Motor neuron (in vitro differentiated cells): ENCODE results near the gene VANGL1. TPM values are rescaled to one million over a fixed set of nuclear protein-coding genes. Genes with fewer than 3 reads are reported as not detected.

Experiments
- ATAC-seq, 8 experiments: fragments of 200-7000 bp; cut with Tn5 transposase; replicated peaks in 6 of 8; 2 replicates each; pipeline ENCODE4 v1.8.0; 2021; ENCODE audit warnings: mild to moderate bottlenecking in 8 of 8, moderate library complexity in 8 of 8
- H3K27ac ChIP-seq, 2 donors: fragments of 250-450 bp; sonication (Bioruptor Pico); 2 replicates each; pipeline ENCODE4 v1.9.0; 2021; ENCODE audit warnings: antibody characterized with exemption in 2 of 2, mild to moderate bottlenecking in 2 of 2, moderate library complexity in 1 of 2
- H3K4me1 ChIP-seq, 2 donors: fragments of 250-450 bp; sonication (Bioruptor Pico); replicated peaks in 1 of 2; 2 replicates each; pipeline ENCODE4 v1.6.1; 2021; ENCODE audit warnings: antibody characterized with exemption in 2 of 2, mild to moderate bottlenecking in 2 of 2, moderate library complexity in 1 of 2
- H3K4me3 ChIP-seq, 5 donors: fragments of 250-450 bp; sonication (Bioruptor Pico); 2 replicates each; pipeline ENCODE4 v1.9.0; 2021; ENCODE audit warnings: antibody characterized with exemption in 5 of 5, mild to moderate bottlenecking in 5 of 5, moderate library complexity in 4 of 5
- WGBS, 10 experiments: fragments of 450-650 bp; shearing (Covaris generic); methylation state at CpG; one replicate each; pipeline ENCODE4 v1.0.0; 2022; 5-methylcytosine and 5-hydroxymethylcytosine counted together
- in situ Hi-C, 9 experiments: fragments of 400-800 bp; cut with MboI; loops; one replicate each; pipeline ENCODE4 v1.15.0; 2021; ENCODE audit warnings: low sequenced_read_pairs in 9 of 9, low pct_unique_long_range_greater_than_20kb in 2 of 9; ENCODE audit not compliant: unreplicated experiment in 9 of 9
- total RNA-seq, 8 experiments: library from RNA; unstranded; fragments of 300-600 nt; gene quantifications; 2 replicates each; pipeline versions ENCODE4 v1.2.3 to v1.2.4, GENCODE V29; 2022

Gene VANGL1
- 10 to 100 TPM in 1 of 8 experiments, 1 to 10 TPM in 6, under 1 TPM in 1; 0.95 to 12.2 (median 3.7) TPM for total RNA-seq

GRCh38 chr1:115641762-115642167 lies at the start of gene VANGL1:
VANGL1 (plus strand) TSS chr1:115641970; CDS start chr1:115651414, 9,444 bp downstream.
- Histone ChIP-seq H3K4me3 (peak within 1 kb of the TSS; percentile 47 to 77 (median 61)), H3K27ac (peak within 1 kb of the TSS in 1 of 2 donors; percentile 14), H3K4me1 (peaks cover 0 to 5% of the 10 kb centered on the region in 2 donors)
- 1% methylated on average over 15 of the region's 61 CpGs; no CpG with 5 or more reads in 9 of the 10 experiments for WGBS, 10 experiments
- in situ Hi-C loops = no loop called here
- ATAC-seq = peak; percentile 46 to 88 (median 63)

GRCh38 chr1:115592264-115592663 lies 49.5 kb upstream of the VANGL1 start:
- H3K4me3 ChIP-seq = no peak overlapping the region
- H3K4me1 ChIP-seq = peaks cover 6 to 7% of the 10 kb centered on the region in 2 donors
- in situ Hi-C loops = loop anchor here in 8 of 9 experiments (10.0 to 25.0 kb wide), 5 partner anchors 305 to 605 kb away; no protein-coding TSS in a partner anchor
- ATAC-seq = no peak
- H3K27ac ChIP-seq = no peak overlapping the region
- 60 to 100% (median 100%) methylated on average over 1 of the region's 1 CpG; no CpG with 5 or more reads in 3 of the 10 experiments for WGBS, 10 experiments

DNA sequence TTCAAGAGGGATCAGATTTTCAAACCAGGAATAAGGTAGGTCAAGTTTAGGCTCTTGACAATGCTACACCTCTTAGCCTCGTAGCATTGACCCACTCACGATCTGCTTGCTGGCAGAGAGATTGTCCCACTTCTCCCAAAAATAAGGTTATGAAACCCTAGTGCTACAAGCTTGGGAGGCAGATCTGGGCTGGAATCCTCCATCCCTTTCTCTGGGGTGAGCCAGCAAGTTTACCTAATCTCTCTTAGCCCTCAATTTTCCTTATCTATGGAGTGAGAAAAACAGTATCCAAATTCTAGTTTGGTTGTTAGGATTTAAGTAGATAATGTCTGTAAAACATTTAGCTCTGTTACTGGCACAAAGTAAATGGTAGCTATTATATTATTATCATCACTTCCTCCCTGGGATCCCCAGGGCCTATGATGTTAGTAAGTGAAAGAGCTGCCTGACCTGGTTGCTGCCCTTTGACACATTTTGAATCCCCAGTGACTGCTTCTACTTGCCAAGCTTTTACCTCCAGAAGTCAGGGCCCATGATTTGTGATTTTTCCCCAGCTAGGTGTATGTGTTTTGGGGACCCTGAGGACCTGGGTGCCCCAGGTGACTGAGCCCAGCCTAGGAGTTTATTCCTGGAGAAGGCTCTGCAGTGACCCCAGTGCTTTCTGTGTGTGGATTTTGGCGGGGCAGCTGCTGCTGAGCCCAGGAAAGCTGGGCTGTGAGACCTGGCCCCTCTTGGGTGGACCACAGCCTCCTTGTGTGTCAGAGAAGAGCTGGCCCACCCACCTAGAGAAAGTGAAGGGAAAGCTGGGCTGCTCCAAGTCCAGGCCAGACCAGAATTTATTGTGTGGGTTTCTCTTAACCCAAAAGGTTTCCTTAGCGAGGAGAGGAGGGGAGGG lies 48.2 kb upstream of the VANGL1 start:
- in situ Hi-C loops = loop anchor here in 8 of 9 experiments (10.0 to 25.0 kb wide), 5 partner anchors 306 to 606 kb away; no protein-coding TSS in a partner anchor

GRCh38 chr1:115594600-115594999 lies 47.2 kb upstream of the VANGL1 start:
- Histone ChIP-seq H3K27ac (no peak overlapping the region), H3K4me1 (peaks cover 6 to 7% of the 10 kb centered on the region in 2 donors), H3K4me3 (no peak overlapping the region)
- in situ Hi-C loops = loop anchor here in 8 of 9 experiments (10.0 to 25.0 kb wide), 5 partner anchors 307 to 607 kb away; no protein-coding TSS in a partner anchor
- 80 to 100% (median 94%) methylated on average over 1 to 3 of the region's 4 CpGs; no CpG with 5 or more reads in 5 of the 10 experiments for WGBS, 10 experiments
- ATAC-seq = no peak

More for the DNA sequence above, 48.2 kb upstream of the VANGL1 start:
- Histone ChIP-seq H3K4me3 (no peak overlapping the region), H3K27ac (no peak overlapping the region), H3K4me1 (peaks cover 6 to 7% of the 10 kb centered on the region in 2 donors)
- ATAC-seq = no peak
- WGBS, 10 experiments = 78 to 100% (median 84%) methylated on average over 1 to 4 of the region's 4 CpGs; no CpG with 5 or more reads in 3 of the 10 experiments

- no peak overlapping the region for H3K27ac ChIP-seq
- H3K4me1 ChIP-seq = peaks cover 6 to 7% of the 10 kb centered on the region in 2 donors
- in situ Hi-C loops = loop anchor here in 8 of 9 experiments (10.0 to 25.0 kb wide), 5 partner anchors 308 to 608 kb away; no protein-coding TSS in a partner anchor
- 0 to 61% (median 44%) methylated on average over 3 to 10 of the region's 12 CpGs; no CpG with 5 or more reads in 3 of the 10 experiments for WGBS, 10 experiments
- no peak overlapping the region for H3K4me3 ChIP-seq
- ATAC-seq = peak; percentile 97 to 99 (median 99)
These were observed 46.3 kb upstream of the VANGL1 start for GRCh38 chr1:115595279-115596079.

- ATAC-seq = no peak
- Histone ChIP-seq H3K4me1 (peaks cover 6 to 7% of the 10 kb centered on the region in 2 donors), H3K27ac (no peak overlapping the region), H3K4me3 (no peak overlapping the region)
- 20 to 64% (median 38%) methylated on average over 3 to 7 of the region's 7 CpGs; no CpG with 5 or more reads in 3 of the 10 experiments for WGBS, 10 experiments
- in situ Hi-C loops = loop anchor here in 8 of 9 experiments (10.0 to 25.0 kb wide), 5 partner anchors 309 to 609 kb away; no protein-coding TSS in a partner anchor
These were observed 45.5 kb upstream of the VANGL1 start for GRCh38 chr1:115596080-115596780.

DNA sequence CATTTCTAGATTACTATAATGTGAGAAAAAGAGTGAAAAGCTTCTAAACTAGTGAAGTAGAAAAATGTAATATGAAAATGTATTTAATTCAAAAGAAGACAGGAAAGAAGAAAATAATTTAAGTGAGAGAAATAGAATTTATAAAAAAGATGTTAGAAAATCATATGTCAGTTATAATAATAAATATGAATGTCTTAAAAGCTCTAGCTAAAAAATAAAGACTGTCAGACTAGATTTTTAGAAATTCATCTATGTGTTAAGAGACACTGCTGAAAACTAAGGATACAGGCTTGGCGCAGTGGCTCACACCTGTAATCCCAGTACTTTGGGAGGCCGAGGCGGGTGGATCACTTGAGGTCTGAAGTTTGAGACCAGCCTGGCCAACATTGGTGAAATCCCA lies 37.3 kb upstream of the VANGL1 start:
- ATAC-seq = no peak
- WGBS, 10 experiments = 60 to 100% (median 93%) methylated on average over 1 to 3 of the region's 3 CpGs
- in situ Hi-C loops = loop anchor here in 3 of 9 experiments (25.0 kb wide), 3 partner anchors 108 to 467 kb away; partner anchors contain the start of gene SLC22A15 (in 1 of the 3)
- Histone ChIP-seq H3K4me1 (no peaks in the 10 kb centered on the region), H3K4me3 (no peak overlapping the region), H3K27ac (no peak overlapping the region)

DNA sequence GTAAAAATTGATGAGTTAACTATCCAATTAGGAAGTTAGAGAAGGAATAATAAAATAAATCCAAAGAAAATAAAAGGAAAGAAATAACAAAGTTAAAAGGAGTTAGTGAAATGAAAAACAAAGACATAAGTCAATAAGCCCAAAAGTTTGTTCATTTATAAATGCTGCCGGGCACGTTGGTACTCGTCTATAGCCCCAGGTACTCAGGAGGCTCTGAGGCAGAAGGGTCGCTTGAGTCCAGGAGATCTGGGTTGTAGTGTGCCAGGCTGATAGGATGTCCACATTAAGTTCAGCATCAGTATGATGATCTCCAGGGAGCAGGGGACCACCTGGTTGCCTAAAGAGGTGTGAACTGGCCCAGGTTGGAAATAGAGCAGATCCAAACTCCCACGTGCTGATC lies 35.5 kb upstream of the VANGL1 start:
- 49 to 100% (median 83%) methylated on average over 1 to 5 of the region's 5 CpGs for WGBS, 10 experiments
- no peaks in the 10 kb centered on the region for H3K4me1 ChIP-seq
- in situ Hi-C loops = loop anchor here in 3 of 9 experiments (25.0 kb wide), 3 partner anchors 106 to 469 kb away; partner anchors contain the start of gene SLC22A15 (in 1 of the 3)
- no peak overlapping the region for H3K4me3 ChIP-seq
- no peak overlapping the region for H3K27ac ChIP-seq
- no peak for ATAC-seq

DNA sequence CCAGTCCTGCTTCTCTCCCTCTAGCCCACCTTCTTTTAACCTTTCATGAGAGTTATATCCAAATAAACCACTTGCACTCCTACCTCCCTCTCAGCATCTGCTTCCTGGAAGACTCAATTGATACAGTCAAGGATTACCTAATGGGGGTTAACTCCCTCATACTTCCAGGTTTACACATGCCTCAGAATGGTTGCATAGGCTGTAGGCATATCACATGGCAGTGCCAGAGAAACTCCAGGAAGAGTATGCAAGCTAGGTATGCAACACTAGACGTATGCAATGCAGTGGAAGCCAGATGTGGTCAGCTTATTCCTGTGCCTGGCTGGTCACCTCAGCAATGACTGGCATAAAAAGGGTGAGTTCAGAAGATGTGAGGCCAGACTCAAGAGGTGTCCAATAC lies 32.7 kb upstream of the VANGL1 start:
- no peak overlapping the region for H3K4me3 ChIP-seq
- no peak overlapping the region for H3K27ac ChIP-seq
- WGBS, 10 experiments = 40 to 100% (median 100%) methylated on average over 1 of the region's 1 CpG; no CpG with 5 or more reads in 6 of the 10 experiments
- peaks cover 0 to 3% of the 10 kb centered on the region in 2 donors for H3K4me1 ChIP-seq
- ATAC-seq = peak in 2 of 8 experiments; percentile 38 to 74
- in situ Hi-C loops = loop anchor here in 3 of 9 experiments (25.0 kb wide), 3 partner anchors 103 to 472 kb away; partner anchors contain the start of gene SLC22A15 (in 1 of the 3)

GRCh38 chr1:115613767-115614166 lies 28.0 kb upstream of the VANGL1 start:
- in situ Hi-C loops = loop anchor here in 3 of 9 experiments (10.0 to 25.0 kb wide), 5 partner anchors 91 to 476 kb away; partner anchors contain the start of gene SLC22A15 (in 1 of the 3)
- H3K27ac ChIP-seq = no peak overlapping the region
- ATAC-seq = no peak
- peaks cover 0 to 3% of the 10 kb centered on the region in 2 donors for H3K4me1 ChIP-seq
- H3K4me3 ChIP-seq = no peak overlapping the region
- 0 to 100% (median 83%) methylated on average over 1 to 4 of the region's 4 CpGs for WGBS, 10 experiments

DNA sequence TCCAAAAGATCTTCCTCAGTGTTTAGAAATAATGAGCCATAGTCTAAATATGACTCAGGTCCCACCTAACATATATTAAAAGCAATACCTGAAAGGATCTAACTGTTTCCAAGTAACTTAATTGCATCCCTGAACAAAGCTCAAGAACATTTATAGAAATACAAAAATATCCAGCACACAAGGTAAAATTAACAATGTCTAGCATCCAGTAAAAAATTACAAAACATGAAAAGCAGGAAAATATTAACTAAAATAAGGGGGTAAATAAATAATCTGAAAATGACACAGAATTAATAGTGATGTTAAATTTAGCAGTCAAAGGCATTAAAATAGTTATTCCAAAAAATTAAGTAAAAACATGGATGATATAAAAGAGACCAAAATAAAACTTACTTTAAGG lies 21.3 kb upstream of the VANGL1 start:
- no peak overlapping the region for H3K27ac ChIP-seq
- ATAC-seq = no peak
- H3K4me3 ChIP-seq = no peak overlapping the region
- in situ Hi-C loops = loop anchor here in 3 of 9 experiments (25.0 kb wide), 3 partner anchors 92 to 483 kb away; partner anchors contain the start of gene SLC22A15 (in 1 of the 3)
- H3K4me1 ChIP-seq = no peaks in the 10 kb centered on the region
